SK-N-DZ (cell line): ENCODE results near the gene ABT1.

Experiments
- DNase-seq: peaks from one replicate; pipeline ENCODE4 v3.0.0-alpha.2; 2015; ENCODE audit warnings: low spot score

The ABT1 gene

DNA sequence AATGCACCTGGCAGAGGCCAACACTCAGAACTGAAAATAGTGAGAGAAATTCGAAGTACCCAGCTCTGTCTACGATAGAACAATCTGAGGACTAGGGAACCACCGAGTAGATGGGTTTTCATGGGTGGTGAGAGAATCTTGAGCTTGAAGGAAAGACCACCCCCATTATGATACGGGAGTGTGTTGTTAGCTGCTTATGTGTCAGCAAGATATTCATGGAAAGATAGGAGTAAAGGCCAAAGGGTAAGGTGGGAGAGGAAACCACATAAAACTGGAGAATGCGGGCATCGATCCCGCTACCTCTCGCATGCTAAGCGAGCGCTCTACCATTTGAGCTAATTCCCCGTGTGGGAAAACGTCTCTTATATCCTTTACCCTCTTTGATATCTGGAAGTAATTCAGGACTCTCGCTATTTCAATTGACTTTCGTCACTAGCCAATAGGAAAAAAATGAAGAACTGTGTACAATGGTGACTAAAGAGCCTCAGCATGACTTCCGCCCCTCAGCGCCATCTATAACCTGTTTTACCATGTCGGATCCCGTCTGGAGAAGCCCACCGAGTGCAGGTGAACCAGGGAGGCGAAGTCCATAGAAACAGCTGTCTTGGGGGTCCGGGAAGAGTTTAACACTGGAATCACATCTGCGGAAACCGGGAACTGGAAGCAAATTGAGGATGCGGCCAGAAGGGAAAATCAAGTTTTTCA is 25.0 kb upstream of the ABT1 start:
- DNase-seq, result peak; percentile 84

DNA sequence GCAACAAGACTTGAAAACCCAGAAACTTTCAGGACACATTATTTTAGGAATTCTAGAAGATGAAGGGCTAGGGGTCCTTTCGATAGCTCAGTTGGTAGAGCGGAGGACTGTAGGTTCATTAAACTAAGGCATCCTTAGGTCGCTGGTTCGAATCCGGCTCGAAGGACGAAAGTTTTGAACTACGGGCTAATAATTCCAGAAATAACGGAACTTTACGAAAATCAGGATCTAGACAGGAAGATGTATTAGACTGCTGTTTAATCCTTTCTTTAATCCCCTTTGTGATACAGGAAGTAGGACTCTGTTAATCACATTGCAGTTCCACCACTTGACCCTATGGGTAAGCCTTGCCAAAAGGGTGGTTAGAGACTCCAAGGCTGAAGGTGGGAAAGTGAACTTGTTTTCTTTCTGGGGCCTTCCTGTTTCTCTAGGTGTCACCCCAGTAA is 21.2 kb upstream of the ABT1 start:
- no peak for DNase-seq

DNA sequence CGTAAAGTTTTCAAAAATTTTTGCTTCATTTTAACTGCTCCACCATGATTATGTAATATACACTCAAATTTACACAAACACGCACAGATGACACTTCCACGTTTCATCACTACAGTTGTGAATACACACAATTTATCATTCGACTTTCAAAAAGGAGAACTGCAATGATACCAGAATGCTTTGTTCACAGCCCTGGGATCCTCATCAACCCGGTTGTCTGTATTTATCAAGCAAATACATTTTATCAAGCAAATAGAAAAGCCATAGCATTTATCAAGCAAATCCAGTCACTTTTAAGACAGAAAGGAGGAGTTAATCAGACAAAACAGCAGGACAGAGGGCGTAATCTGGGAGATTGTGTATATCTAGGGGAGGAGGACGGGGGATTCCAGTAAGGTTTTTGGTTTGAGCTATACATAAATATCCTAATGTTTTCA is 20.3 kb upstream of the ABT1 start:
- DNase-seq, result no peak

DNA sequence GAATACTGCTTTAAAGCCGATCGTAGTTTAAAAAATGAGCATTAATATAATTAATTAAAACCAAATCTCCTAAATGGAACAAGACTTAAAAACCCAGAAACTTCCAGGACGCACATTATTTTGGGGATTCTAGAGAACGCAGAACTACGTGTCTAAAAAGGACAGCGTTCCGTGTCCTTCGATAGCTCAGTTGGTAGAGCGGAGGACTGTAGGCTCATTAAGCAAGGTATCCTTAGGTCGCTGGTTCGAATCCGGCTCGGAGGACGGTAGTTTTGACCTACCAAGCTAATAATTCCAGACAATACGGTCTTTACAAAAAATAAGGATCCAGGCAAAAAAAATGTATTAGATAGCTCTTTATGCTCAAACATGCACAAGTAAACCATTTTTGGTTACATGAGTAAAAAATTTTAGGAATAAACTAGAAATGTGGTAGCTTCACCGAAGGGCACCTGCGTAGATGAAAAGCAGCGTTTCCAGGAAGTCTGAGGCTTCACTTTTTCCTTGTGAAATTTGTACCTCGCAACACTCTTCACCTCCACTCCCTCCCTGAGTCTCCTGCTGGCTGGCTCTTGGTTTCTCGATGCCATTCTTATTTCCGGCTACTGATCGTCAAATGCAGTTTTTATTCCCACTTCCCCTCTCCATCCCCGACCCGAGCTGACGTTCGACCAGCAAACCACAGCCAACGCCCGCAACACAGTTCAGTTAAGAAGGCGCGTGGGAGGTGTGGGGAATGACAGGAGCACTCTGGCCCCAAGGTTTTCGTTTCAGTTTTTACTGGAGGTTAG is 19.6 kb upstream of the ABT1 start:
- no peak for DNase-seq

DNA sequence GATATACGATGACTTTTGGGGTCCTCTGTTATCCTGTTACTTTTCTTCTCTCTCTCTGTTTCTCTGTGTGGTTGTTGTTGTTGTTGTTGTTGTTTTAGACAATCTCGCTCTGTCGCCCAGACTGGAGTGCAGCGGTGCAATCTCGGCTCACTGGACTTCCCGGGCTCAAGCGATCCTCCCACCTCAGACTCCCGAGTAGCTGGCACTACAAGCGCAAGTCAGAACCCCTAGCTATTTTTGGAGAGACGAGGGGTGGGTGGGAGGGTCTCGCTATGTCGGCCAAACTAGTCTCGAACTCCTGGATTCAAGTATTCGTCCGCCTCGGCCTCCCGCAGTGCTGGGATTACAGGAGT is 19.1 kb upstream of the ABT1 start:
- no peak for DNase-seq

DNA sequence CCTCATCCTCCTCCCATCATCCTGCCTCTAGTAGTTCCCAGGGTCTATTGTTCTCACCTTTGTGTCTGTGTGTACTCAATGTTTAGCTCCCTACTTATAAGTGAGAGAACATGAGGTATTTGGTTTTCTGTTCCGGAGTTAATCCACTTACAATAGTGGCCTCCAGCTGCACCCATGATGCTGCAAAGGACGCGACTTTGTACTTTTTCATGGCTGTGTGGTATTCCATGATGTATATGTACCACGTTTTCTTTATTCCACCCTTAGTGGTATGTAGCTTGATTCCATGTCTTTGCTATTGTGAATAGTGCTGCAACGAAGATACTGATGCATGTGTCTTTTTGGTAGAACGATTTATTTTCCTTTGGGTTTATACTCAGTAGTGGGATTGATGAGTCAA is 18.5 kb upstream of the ABT1 start:
- DNase-seq, result no peak

DNA sequence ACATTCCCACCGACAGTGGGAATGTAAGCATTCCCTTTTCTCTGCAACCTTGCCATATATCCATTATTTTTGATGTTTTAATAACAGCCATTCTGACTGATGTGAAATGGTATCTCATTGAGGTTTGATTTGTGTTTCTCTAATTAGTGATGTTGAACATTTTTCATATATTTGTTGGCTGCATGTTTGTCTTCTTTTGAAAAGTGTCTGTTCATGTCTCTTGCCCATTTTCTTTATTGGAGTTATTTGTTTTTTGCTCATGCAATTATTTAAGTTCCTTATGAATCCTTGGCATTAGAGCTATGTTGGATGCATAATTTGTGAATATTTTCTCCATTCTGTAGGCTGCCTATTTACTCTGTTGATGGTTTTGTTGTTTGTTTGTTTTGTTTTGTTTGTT is 18.0 kb upstream of the ABT1 start:
- no peak for DNase-seq

DNA sequence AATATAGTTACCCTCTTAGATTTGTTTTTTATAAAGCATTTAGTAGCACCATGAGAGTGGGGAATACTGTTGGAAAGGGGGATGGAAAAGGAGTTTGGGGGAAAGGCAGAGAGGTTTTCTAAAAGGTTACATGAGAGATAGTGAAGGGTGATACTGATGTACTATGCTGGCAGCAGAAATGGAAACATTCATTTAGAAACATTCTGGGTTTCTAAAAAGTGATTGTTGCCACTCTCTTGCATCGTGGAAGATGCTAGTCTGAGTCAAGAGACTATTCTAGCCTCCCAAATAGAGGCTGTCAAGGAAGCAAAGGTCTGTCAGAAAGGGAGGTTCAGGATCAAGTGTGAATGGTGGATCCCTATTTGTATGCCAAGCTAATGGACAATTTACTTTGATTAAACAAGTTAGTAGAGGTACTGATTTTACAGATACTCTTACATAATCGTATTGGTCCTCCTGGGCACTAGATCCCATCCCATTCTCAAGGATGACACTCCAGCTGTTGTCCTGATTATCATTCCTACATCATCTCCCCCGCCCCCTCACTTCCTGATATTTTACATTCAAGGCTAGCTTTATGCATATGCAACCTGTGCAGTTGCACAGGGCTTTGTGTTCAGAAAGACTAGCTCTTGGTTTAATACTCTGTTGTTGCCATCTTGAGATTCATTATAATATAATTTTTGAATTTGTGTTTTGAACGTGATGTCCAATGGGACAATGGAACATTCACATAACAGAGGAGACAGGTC is 15.4 kb upstream of the ABT1 start:
- DNase-seq, result no peak

DNA sequence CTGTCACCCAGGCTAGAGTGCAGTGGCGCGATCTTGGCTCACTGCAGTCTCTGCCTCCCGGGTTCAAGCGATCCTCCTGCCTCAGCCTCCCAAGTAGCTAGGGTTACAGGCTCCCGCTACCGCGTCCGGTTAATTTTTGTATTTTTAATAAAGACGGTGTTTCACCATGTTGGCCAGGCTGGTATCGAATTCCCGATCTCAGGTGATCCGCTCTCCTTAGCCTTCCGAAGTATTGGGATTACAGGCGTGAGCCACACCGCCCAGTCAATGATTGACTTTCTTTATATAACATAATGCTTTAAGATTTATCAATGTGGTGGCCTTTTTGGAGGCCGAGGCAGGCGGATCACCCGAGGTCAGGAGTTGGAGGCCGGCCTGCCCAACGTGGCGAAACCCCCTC is 7.8 kb upstream of the ABT1 start:
- DNase-seq, result no peak

DNA sequence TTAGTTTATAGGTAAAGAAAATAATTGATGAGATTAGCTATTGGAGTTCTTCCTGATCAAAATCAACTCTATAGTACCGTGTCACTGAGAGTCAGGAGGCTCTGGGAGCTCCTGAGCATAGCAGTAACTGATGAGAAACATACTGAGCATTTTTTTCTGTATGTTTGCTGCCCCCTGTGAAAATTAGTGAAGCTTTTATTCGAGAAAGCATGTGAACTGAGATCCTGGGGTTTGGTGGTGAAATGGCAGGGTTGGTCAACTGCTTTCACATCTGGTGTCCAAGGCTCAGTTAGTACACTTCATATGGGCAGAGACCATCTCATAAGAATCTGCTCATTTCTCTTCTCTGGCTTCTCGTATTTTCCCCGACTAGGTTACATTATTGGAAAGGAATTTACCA is 4.1 kb upstream of the ABT1 start:
- DNase-seq, result no peak

DNA sequence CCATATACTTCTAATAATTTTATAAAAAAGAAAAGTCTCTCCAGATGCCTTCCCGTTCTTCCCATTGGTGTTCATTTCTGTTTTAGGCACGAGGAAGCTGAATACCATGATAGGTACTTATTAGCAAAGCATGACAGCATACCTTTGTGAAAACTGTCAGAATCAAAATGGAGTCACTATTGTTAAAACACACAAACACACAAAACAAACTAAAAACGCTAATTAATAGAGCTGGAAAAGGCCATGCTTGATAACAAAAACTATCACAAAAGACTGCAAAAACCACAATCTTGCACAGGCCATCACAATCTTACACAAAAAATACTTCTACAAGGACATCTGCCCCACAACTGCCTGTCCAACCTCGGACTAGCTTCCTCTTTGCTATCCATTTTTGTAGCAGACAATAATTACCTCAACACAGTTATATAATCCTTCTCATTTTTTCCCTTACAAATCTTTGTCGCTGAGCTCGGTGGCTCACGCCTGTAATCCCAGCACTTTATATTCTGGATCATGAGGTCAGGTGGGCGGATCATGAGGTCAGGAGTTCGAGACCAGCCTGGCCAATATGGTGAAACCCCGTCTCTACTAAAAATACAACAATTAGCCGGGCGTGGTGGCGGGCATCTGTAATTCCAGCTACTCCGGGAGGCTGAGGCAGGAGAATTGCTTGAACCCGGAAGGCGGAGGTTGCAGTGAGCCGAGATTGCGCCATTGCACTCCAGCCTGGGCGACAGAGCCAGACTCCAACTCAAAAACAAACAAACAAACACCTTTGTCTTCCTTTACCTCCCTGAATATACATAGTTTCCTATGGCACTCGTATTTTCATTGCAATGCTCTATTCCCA is 3.2 kb upstream of the ABT1 start:
- DNase-seq, result no peak

DNA sequence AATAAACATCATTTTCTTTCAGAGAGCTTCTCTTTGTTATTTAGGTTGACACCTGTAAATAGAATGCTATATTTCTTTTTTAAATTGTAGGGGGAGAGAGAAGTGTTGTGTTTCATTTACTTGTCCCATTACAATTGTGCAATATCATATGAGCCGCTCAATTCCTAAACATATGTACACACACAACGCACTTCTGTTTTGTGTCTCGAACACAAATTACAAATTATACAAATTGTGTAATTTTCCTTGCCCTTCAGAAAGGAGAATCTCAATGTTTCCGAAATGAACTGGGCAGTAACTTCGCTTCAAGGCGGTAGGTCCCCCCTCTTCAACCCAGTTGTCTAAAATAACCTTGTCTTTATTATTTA is 2.6 kb upstream of the ABT1 start:
- no peak for DNase-seq

DNA sequence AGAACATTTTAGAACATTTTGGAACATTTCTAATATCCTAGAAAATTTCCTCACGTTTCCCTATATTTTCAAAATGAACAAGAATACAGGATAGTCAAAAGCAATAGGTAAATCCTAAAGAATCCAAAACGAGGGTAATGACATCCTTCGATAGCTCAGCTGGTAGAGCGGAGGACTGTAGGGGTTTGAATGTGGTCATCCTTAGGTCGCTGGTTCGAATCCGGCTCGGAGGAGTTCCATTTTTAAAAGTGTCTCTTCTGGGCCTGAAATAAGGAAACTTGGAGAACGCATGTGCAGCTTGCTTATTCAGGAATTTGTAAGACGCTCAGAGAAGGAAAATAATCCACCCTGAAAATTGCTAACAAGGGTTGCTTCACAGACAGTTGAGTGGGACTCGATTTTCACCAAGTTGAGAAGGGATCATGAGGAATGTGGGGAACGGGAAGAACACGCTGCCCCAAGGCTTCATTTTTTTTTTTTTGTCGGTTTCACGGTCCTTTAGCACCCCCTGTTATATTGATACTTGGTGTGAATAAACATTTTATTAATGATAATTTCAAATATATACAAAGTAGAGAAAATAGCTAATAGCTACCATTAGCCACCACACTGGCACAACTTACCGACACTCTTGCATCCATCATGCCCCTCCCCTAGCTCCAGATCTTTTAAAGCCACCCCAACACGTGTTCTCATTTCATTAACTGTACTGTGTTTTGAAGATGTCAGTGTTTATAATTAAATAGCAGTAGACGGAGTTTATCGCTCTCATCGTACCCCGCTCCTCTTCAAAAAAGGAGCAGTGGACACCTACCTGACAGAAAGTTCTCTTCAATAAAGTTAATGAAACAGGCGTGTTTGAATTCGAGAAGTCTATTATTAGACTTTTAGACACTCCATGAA is 1.8 kb upstream of the ABT1 start:
- DNase-seq, result peak; percentile 48

DNA sequence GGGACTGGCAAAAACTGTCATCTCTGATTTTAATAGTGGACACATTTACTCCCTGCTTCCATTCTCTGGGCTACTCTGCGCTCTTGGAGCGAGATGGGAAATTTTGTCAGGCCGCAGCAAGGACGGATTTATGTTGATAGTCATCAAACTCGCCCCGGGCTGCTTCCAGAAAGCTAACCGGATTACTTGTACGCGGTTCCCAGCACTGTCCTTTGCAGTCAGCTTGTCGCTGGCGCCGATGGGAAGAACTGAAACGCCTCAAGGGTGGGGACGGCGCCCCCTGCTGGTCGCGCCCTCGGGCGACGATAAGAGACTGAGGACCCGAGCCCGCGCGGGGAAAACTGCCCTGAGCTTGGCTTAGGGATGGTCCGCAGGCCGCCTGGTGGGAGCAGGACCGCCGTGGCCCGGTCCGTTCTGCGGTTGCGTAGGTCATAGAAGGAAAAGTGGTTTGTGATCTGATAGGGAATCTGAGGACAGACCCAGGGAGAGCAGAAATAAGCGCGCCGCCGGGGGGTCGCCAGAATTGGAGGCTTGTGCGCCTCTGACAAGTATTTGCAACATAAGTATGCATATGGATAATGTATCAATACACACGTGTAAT is 984 bp upstream of the ABT1 start:
- peak; percentile 93 for DNase-seq

DNA sequence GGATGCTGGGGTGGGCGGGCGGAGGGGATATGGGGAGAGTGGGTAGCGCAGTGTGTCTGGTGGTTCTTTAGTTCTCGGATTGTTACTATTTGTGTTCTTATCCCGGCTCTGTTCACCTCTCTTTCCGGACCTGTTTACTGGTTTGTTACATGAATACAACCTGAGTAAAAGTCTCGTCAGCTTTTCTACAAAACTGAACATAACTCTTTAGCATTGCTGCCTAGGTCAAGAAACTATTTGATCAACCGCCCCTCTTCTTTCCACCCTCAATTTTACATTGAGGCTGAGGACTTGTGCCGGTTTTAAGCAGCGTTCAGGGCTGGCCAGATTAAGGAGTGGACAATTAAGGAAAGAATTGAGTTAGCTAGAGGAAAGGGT is 625 bp downstream of the ABT1 start:
- DNase-seq, result no peak

DNA sequence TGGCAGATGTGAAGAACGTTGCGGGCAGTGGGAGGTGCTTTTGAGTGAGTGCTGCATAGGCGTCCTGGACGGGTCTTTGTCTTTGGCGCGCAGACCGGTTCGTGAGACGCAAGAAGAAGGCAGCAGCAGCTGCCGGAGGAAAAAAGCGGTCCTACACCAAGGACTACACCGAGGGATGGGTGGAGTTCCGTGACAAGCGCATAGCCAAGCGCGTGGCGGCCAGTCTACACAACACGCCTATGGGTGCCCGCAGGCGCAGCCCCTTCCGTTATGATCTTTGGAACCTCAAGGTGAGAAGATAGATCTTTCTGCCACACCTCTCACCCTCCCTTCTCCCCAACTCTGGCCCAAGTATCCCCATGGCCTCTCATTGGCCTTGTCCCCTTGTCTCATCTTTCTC is 1.1 kb downstream of the ABT1 start:
- no peak for DNase-seq

DNA sequence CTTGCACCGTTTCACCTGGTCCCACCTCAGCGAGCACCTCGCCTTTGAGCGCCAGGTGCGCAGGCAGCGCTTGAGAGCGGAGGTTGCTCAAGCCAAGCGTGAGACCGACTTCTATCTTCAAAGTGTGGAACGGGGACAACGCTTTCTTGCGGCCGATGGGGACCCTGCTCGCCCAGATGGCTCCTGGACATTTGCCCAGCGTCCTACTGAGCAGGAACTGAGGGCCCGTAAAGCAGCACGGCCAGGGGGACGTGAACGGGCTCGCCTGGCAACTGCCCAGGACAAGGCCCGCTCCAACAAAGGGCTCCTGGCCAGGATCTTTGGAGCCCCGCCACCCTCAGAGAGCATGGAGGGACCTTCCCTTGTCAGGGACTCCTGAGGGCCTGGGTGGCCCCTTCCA is 1.5 kb downstream of the ABT1 start:
- no peak for DNase-seq

DNA sequence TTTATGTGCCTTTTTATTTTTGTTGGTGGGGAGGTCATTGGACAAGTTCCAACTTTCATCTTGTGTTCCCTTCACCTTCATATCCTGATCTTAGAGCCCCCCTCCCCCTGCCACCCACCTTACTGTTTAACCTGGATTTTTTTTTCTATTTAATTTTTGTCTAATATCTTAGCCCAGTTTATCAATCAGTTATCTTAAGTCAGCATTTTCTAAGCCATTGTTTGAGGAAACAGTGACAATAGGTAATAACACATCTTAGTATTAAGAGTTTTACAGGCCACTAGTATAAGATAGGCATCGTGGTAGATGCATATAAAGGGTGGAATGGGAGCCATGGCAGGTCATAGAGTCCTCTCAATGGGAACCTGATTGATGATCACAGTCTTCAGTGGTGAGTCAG is 2.4 kb downstream of the ABT1 start:
- no peak for DNase-seq

DNA sequence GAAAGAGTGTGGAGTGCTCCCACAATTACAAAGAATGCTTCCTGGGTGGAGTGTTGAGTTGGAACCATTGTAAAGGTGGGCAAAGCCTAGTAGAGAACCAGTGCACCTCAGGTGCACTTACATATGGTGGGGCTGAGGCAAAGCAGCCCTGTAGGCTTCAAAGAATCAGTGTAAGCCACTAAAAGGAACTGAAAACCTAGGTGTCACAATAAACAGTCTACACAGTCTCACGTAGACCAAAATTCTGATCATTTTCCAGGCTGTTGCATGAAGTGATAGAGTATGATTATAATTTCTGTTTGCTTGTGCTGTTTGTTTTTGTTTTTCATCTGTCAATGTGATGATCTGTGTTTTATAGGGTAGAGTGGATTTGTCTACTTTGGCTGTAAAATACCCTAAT is 2.8 kb downstream of the ABT1 start:
- no peak for DNase-seq

DNA sequence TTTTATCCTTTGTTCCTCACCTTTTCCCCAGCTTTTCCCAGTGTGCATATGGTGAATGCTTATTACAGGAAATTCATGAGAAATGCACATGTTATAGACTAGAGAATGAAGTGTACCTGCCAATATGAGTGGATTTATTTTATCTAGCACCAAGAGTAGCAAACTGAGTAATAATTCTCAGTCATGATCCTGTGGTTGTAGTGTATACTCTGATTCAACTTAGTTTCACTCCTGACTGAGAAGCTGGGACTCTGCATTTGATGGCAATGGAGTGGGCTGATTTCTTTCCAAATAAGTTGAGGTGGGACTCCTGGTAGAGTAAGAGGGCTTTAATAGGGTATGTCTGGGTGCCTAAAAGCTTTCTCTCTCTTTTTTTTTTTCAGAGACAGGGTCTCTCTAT is 4.0 kb downstream of the ABT1 start:
- no peak for DNase-seq
